SK-MEL-5 (cell line): ENCODE data around the gene DHRS3. TPM values are rescaled to one million over a fixed set of nuclear protein-coding genes. Genes with fewer than 3 reads are reported as not detected.
"Not testable (repeated sequence)": the region's sequence is repeated elsewhere in the genome, so short reads cannot be mapped to it uniquely, and the experiment has no call there.

Source experiments
- DNase-seq: peaks from one replicate; pipeline ENCODE4 v3.0.0-alpha.2; 2016; ENCODE audit warnings: low read depth, low spot score
- in situ Hi-C: cut with HindIII; loops from 2 replicates; pipeline ENCODE4 v1.10.0; 2016; ENCODE audit warnings: low sequenced_read_pairs, high pct_unique_total_duplicates, low pct_unique_long_range_greater_than_20kb
- total RNA-seq: library from RNA; depleted of rRNA; stranded (reverse); fragments of >200 nt; shearing (Covaris generic); gene quantifications from 2 replicates; pipeline ENCODE4 v1.2.3, GENCODE V29; 2014

DHRS3 gene
- total RNA-seq, 1 experiment from 2014 or later = not detected

GRCh38 chr1:12540580-12541273 lies 77.3 kb downstream of the DHRS3 start:
- in situ Hi-C loops = no loop called here
- DNase-seq = no peak

DNA sequence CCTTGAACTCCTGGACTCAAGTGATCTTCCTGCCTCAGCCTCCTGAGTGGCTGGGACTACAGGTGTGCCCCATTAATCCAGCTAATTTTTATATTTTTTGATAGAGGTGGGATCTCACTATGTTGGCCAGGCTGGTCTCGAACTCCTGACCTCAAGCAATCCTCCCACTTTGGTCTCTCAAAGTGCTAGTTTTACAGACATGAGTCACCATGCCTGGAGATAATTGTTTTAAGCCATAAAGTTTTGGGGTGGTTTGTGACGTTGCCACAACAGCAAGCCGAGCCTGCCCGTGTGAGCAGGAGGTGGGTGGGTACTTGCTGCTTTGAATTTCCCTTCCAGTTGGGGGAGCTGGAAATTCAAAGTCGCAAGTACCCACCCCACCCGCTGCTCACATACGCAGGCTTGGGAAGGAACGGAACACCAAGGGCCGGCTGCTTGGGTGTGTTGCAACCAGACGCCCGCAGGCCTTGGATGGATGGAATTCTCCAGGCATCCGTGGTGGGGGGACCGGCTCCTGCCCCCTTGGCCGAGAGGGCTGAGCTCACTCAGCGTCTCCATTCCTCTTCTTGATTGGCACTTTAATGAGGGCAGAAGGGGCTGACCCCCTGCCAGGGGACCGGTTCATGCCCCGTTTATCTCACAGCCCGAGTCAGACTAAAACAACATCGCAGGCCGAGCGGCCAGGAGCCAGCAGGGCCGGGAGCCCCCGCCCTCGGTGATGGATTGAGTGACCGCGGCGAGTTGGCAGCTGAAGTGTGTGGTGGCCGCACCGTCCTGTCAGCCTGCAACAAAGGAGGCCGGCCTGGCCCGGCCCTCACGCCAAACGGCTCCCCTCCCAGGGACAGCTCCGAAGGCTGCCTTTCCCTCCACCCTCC lies 78.1 kb downstream of the DHRS3 start:
- in situ Hi-C loops = no loop called here
- no peak for DNase-seq

GRCh38 chr1:12539320-12539704 lies 78.7 kb downstream of the DHRS3 start:
- in situ Hi-C loops = no loop called here
- no peak for DNase-seq

DNA sequence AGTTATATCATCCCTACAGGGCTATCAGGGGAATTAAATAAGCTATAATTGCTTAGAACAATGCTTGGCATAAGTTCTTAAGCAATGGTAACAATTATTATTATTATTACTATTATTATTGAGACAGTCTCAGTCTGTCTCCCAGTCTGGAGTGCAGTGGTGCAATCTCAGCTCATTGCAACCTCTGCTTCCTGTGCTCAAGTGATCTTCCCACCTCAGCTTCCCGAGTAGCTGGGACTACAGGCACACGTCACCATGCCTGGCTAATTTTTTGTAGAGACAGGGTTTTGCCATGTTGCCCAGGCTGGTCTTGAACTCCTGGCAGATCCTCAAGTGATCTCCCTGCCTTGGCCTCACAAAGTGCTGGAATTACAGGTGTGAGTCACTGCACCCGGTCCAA lies 79.5 kb downstream of the DHRS3 start:
- in situ Hi-C loops, DNase-seq: not testable (repeated sequence)

GRCh38 chr1:12537906-12538461 lies 80.0 kb downstream of the DHRS3 start:
- in situ Hi-C loops = no loop called here
- DNase-seq = no peak

- in situ Hi-C loops = no loop called here
- DNase-seq = no peak
Observed at GRCh38 chr1:12537294-12537693, 80.7 kb downstream of the DHRS3 start.

DNA sequence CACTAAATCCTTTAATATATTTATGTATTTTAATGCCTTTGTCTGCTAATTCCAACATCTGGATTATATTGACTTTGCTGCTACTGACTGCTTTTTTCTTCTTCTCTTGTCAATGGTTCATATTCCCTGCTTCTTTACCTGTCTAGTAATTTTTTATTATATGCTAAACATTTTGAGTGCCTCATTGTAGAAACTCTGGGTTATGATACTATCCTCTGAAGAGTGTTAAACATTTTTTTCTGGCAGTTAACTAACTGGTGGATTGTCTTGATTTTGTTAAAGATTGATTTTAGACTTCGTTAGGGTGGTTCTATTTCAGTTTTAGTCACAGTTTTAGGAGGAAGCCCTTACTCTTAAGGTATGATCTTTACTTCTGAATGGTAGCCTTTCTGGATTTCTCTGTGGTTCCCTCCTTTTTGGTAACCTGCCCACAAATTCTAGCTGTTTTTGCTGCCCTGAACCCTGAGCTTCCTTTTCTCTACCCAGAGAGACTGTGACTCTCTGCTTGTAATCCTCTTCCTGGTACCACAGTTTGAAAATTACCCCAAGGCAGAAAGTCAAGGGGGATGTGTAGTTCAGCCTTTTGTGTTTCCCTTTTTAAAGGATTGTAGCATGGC lies 81.9 kb downstream of the DHRS3 start:
- no peak for DNase-seq
- in situ Hi-C loops = no loop called here

DNA sequence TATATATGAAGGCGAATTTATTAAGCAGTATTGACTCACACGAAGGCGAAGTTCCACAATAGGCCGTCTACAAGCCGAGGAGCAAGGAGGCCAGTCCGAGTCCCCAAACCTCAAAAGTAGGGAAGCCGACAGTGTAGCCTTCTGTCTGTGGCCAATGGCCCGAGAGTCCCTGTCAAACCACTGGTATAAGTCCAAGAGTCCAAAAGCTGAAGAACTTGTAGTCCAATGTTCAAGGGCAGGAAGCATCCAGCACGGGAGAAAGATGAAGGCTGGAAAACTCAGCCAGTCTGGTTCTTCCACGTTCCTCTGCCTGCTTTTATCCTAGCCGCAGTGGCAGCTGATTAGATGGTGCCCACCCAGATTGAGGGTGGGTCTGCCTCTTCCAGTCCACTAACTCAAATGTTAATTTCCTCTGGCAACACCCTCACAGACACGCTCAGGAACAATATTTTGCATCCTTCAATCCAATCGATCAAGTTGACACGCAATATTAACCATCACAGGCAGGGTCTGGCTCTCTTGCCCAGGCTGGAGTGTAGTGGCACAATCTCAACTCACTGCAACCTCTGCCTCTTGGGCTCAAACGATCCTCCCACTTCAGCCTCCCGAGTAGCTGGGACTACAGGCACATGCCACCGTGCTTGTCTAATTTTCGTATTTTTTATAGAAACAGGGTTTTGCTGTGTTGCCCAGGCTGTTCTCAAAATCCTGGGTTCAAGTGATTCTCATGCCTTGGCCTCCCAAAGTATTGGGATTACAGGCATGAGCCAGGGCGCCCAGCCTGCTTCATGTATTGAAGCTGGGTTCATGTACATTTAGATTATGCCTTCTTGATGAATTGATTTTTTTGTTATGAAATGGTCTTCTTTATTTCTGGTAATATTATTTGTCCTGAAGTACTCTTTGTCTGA lies 85.3 kb downstream of the DHRS3 start:
- in situ Hi-C loops = no loop called here
- DNase-seq = no peak

GRCh38 chr1:12531179-12531499 lies 86.9 kb downstream of the DHRS3 start:
- DNase-seq = no peak
- in situ Hi-C loops = no loop called here

DNA sequence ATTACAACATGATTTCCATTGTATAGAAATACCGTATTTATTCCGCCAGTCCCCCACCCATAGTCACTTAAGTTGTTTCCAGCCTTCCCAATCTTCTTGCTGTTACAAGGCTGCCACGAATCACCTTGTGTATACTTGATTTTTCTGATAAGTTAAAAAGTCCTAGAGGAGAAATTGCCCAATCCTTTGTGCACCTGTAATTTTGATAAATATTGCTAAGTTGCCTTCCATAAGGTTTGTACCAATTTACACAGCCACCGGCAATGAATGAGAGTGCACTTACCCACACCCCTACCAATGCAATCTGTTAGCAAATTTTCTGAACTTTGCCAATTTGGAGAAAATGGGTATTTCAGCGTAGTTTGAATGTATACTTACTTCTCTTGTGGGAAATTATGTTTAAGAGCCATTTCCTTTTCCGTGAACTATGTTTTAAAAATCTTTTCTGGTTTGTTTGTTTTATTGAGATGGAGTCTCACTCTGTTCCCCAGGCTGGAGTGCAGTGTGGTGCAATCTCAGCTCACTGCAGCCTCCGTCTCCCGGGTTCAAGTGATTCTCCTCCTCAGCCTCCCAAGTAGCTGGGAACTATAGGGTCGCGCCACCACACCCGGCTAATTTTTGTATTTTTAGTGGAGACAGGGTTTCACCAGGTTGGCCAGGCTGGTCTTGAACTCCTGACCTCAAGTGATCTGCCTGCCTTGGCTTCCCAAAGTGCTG lies 87.4 kb downstream of the DHRS3 start:
- DNase-seq = no peak
- in situ Hi-C loops = no loop called here

DNA sequence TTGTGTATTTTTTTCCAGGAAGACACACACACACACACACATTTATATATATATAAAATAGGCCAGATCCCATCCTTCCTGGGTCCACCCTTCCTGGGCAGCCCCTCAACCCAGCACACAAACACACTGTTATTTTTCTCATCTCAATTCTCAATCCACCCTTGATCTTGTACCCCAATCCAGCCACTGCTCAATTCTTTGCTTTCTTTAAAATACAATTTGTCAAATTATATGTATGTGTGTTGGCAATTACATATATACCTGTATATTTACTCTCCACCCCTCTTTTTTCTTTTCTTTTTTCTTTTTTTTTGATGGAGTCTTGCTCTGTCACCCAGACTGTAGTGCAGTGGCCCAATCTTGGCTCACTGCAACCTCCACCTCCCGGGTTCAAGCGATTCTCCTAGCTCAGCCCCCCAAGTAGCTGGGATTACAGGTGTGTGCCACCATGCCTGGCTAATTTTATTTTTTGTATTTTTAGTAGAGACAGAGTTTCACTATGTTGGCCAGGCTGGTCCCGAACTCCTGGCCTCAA lies 88.3 kb downstream of the DHRS3 start:
- no peak for DNase-seq
- in situ Hi-C loops = no loop called here

- in situ Hi-C loops = no loop called here
- DNase-seq = no peak
Observed at GRCh38 chr1:12528021-12528852, 89.8 kb downstream of the DHRS3 start.

DNA sequence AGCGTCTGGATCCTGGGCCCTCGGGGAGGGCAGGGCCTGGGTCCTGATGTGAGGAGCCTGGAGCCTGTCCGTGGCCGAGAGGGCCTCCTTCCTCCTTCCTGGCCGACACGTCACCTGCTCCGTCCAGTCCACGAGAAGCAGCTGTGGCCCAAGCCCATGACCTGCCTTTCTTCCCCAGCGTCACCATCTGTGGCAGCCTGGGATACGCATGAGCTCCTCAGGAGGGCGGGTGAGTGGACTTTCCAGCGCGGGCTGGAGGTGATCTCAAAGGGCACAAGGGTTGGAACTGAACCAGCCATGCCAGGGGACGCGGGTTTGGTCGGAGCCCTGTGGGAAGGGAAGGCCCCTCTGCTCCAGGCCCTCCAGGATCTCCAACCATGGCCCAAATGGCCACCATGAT lies 90.4 kb downstream of the DHRS3 start:
- no peak for DNase-seq
- in situ Hi-C loops = no loop called here

GRCh38 chr1:12525311-12526181 lies 92.5 kb downstream of the DHRS3 start:
- DNase-seq = no peak
- in situ Hi-C loops = no loop called here

DNA sequence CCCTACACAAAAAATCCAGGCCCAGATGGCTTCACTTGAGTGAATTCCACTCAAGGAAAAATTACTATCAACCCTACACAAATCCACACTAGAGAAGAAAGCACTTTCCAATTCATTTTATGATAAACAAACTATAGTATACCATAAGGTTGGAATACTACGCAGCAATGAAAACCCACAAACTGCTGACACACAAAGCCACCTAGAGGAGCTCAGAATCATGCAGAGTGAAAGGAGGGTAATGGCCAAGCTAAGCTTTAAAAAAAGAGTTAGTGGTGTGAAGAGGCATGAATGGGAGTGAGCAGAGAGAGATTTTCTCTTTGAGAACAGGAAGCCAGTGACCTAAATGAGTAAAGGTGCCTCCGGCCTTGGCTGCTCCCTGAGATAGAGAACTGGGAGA lies 93.7 kb downstream of the DHRS3 start:
- no peak for DNase-seq
- in situ Hi-C loops = no loop called here
